Measurements from ENCODE around the gene TTC21B.
"Not testable (repeated sequence)": the region's sequence is repeated elsewhere in the genome, so short reads cannot be mapped to it uniquely, and the experiment has no call there.

TTC21B gene

DNA sequence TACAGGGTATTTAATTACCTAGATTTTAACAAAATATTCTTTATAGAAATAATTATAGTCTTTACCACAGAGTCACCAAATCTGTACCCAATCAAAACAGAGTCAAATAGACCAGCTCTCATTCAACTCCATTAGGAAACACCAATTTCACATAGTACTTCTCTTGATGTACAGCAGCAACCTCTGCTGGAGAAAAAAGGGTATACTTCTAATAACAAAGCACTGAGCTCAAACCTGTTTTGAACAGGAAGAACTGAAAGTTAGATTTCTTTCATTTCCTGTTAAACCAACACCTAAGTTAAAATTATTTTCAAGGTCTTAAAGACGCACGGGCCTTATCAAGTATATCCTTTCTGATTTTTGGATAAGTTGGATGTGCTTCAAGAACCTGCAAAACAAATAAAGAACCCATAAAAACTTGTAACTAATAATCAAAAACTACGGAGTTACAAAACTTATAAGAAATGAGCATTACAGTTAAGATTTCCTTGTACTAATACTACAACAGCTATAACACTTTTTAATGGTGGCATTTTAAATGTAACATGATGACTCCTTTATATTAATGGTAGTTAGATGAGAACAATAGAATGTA, 79.0 kb downstream of the TTC21B start:
- peak overlapping the region; percentile 62 for H3K27ac ChIP-seq

DNA sequence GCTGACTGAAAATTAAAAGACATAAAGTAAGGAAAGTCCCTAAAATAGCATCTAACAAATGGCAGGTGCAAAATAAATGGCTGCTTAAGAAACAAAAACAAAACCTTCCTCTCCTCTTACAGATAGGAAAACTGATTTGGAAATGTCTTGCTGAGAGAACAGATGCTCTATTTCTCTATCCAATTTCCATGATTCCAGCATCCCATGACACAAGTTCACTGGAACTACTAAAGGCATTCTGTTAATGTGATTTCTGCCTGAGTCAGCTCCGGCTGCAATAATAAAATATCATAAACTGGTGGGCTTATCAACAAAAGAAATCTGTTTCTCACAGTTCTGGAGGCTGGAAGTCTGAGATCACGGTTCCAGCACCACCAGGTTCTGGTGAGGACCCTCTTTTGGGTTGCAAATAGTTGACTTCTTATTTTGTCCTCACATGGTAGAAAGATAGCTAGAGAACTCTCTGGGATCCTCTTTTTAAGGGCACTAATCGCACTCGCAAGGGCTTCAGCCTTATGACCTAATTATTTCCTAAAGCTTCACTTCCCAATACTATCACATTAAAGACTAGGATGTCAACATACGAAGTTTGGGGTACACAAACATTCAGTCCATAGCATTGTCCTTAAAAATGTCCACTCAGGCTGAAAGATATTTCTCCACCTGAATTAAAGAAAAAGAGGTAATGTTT, 81.3 kb downstream of the TTC21B start:
- TF ChIP-seq, protein P1, sequence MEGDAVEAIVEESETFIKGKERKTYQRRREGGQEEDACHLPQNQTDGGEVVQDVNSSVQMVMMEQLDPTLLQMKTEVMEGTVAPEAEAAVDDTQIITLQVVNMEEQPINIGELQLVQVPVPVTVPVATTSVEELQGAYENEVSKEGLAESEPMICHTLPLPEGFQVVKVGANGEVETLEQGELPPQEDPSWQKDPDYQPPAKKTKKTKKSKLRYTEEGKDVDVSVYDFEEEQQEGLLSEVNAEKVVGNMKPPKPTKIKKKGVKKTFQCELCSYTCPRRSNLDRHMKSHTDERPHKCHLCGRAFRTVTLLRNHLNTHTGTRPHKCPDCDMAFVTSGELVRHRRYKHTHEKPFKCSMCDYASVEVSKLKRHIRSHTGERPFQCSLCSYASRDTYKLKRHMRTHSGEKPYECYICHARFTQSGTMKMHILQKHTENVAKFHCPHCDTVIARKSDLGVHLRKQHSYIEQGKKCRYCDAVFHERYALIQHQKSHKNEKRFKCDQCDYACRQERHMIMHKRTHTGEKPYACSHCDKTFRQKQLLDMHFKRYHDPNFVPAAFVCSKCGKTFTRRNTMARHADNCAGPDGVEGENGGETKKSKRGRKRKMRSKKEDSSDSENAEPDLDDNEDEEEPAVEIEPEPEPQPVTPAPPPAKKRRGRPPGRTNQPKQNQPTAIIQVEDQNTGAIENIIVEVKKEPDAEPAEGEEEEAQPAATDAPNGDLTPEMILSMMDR (conservative IDR thresholded peaks at IDR 0.05), result no peak
- no peak overlapping the region; the same call in 1 of the 2 replicates for H3K27ac ChIP-seq

More for the DNA sequence above, 79.0 kb downstream of the TTC21B start:
- TF ChIP-seq, protein P1 (conservative IDR thresholded peaks at IDR 0.05), result peak; percentile 87

DNA sequence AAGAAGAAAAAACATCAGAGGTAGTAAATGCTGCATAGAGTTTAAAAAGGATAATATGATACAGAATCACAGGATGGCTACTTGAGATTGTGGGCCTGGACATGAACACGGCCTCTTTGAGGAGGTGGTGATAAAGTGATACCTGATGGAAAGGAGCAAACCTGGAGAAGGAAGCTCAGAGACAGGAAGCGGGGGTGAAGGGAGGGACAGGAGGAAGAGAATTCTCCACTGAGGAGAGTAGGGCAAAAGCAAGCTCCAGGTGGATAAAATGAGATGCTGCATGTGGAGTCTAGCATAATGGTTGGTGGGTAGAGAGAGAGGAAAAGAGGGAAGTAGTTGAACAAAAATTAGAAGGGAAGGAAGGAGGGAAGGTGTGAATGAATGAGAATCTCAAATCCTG, 82.6 kb downstream of the TTC21B start:
- no peak overlapping the region for H3K27ac ChIP-seq
- TF ChIP-seq, protein P1 (conservative IDR thresholded peaks at IDR 0.05), result no peak

DNA sequence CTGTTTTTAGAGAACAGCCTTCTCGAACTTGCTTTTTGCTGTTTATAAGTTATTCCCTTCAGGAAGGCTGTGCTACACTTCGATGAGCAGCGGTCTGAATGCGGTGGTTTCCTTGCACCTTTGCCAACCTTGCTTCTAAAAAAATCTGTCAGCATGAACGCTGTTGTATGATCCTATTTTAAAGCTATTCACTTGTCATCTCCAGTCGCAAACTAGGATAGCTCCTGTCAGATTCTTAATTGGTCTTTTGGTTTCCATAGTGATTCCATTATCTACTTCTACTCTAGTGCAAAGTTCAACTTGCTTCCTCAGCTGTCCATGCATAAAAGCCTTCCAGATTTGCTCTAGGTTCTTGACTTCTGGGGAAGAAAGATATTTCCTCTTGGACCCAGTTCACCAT, 83.2 kb downstream of the TTC21B start:
- TF ChIP-seq, protein P1 (conservative IDR thresholded peaks at IDR 0.05), result no peak
- no peak overlapping the region for H3K27ac ChIP-seq

DNA sequence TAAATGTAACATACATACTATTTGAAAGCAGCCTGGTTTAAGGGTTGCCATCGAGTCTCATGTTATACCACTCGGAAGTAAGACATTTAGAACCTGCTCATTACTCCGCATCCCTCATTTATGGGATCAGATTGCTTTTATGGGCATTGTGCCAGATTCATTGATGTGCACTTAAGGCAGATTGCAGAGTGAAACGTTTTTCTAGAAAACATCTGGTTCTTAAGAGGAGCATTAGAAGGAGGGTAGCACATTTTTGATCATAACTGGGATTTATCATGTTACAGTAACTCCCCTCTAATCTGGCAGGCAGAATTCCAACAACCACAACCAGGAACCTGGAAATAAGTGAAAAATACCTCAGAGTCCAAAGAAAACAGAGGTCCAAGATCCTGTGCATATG, 85.4 kb downstream of the TTC21B start:
- H3K27ac ChIP-seq, result no peak overlapping the region
- TF ChIP-seq, protein P1 (conservative IDR thresholded peaks at IDR 0.05), result no peak

DNA sequence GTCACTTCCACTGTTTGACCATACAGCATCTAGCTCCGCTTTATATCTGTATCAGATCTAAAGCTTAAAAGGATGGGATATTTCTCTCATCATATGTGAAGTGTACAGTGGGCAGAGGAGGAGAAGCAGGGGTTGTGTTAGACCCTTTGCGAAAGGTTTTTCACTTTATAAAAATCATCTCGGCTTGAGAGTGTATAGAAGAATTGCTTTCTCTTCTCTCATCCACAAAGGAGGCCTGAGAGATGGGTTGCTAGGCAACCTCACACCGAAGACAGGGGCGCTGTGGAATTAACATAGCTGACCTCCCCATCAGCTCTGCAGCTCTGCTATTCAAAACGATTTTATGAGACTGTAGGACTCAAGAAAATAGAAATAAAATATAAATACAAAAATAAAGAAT, 89.3 kb downstream of the TTC21B start:
- H3K27ac ChIP-seq, result no peak overlapping the region
- TF ChIP-seq, protein P1 (conservative IDR thresholded peaks at IDR 0.05), result no peak

DNA sequence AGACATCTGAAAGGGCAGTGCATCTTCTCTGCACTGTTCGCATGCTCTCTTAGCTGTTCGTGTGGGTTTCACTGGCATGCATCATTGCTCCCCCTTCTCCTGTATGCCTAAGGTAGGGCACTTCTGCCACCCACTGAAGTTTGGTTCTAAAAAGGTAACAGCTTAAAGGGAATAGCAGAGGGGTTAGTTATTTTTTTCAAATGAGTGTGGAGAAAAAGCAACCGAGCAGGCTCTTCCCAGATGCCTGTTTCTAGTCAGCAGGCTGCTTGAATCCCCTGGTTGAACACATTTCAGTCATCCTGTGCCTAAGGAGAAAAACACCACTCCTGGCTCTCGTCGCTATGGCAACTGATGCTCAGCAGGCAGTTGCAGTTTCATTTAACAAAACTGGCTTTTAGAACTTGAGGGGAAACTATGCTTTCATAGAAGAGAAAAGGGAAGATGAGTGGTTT, 89.7 kb downstream of the TTC21B start:
- TF ChIP-seq, protein P1 (conservative IDR thresholded peaks at IDR 0.05), result no peak
- H3K27ac ChIP-seq, result no peak overlapping the region

DNA sequence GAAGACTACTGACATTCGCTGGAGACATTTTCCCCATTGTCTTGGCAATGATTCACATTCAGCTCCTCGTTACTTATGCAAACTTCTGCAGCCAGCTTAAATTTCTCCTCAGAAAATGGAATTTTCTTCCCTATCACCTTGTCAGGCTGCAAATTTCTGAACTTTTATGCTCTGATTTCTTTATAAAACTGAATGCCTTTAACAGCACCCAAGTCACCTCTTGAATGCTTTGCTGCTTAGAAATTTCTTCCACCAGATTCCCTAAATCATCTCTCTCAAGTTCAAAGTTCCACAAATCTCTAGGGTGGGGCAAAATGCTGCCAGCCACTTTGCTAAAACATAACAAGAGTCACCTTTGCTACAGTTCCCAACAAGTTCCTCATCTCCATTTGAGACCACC, 92.5 kb downstream of the TTC21B start:
- not testable (repeated sequence) for H3K27ac ChIP-seq

DNA sequence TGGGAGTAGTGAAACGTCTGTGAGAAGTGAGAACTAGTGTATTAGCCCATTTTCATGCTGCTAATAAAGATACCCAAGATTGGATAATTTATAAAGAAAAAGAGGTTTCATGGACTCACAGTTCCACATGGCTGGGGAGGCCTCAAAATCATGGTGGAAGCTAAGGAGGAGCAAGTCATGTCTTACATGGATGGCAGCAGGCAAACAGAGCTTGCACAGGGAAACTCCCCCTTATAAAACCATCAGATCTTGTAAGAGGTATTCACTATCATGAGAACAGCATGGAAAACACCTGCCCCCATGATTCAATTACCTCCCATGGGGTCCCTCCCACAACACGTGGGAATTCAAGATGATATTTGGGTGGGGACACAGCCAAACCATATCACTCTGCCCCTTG, 93.9 kb downstream of the TTC21B start:
- not testable (repeated sequence) for H3K27ac ChIP-seq
